Endothelial cell of umbilical vein (primary cell): ENCODE results near the gene CLGN. TPM values are rescaled to one million over a fixed set of nuclear protein-coding genes. Genes with fewer than 3 reads are reported as not detected.

Experiments used
- BruUV-seq: library from RNA; stranded (reverse); fragments of 400-500 nt; replicated peaks from 2 replicates; lab custom pipeline; 2021; lab: Mats Ljungman, UMichigan
- CTCF ChIA-PET: fragments of 300-600, 350-600 bp; sonication (Branson Sonifier 250); formaldehyde crosslinking; loops from one replicate; lab custom pipeline; 2021; ENCODE audit warnings: antibody characterized with exemption, inconsistent platforms; lab: Charles Lee
- POLR2A ChIA-PET: fragments of 300-600, 350-600 bp; sonication (Branson Sonifier 250); formaldehyde crosslinking; loops from one replicate; lab custom pipeline; 2021; ENCODE audit warnings: antibody characterized with exemption, inconsistent platforms; lab: Charles Lee
- DNase-seq: peaks from one replicate; pipeline ENCODE4 v3.0.0-alpha.2; 2011; ENCODE audit warnings: low read depth, low spot score
- FAIRE-seq: peaks from 2 replicates; lab custom pipeline; 2011; peaks lifted over from hg19 to GRCh38; lab: Jason Lieb, UNC
- H2AFZ ChIP-seq: 2 replicates; pipeline ENCODE4 v1.6.0; 2012; ENCODE audit warnings: low read depth, low read length, control low read depth, inconsistent platforms
- H3K27ac ChIP-seq: 2 replicates; pipeline ENCODE4 v1.5.1; 2011; ENCODE audit warnings: low read depth, mild to moderate bottlenecking, control low read depth, low read length, moderate library complexity; ENCODE audit not compliant: insufficient read depth
- H3K27me3 ChIP-seq, 2 experiments: 2 replicates each; pipeline versions ENCODE4 v1.6.0 to v1.6.1; 2011; ENCODE audit warnings: low read length in 2 of 2, mixed read lengths in 1 of 2; ENCODE audit not compliant: control insufficient read depth in 2 of 2, insufficient read depth in 2 of 2
- H3K36me3 ChIP-seq, 2 experiments: 2 replicates in 1 of 2; 3 replicates in 1 of 2; pipeline ENCODE4 v1.5.1; 2011; ENCODE audit warnings: low read length in 2 of 2, mild to moderate bottlenecking in 1 of 2, moderate library complexity in 1 of 2; ENCODE audit not compliant: control insufficient read depth in 2 of 2, insufficient read depth in 2 of 2; ENCODE audit errors: extremely low read depth in 1 of 2
- H3K4me1 ChIP-seq: 3 replicates; pipeline ENCODE4 v1.5.1; 2011; ENCODE audit warnings: mild to moderate bottlenecking, low read length; ENCODE audit not compliant: control insufficient read depth, insufficient read depth; ENCODE audit errors: extremely low read depth
- H3K4me2 ChIP-seq: 2 replicates; pipeline ENCODE4 v1.6.1; 2011; ENCODE audit warnings: low read length, control low read depth, mixed read lengths; ENCODE audit not compliant: insufficient read depth
- H3K4me3 ChIP-seq, 3 experiments: fragments of 200-600 bp in 1 of 3; sonication (generic), shearing (Covaris generic) in 1 of 3; replicated peaks in 1 of 3; 2 replicates each; pipeline ENCODE4 v1.5.1; 2011 to 2016; ENCODE audit warnings: control low read depth in 3 of 3, low read length in 3 of 3, mild to moderate bottlenecking in 2 of 3, inconsistent platforms in 1 of 3, low read depth in 1 of 3, moderate library complexity in 1 of 3; ENCODE audit not compliant: insufficient read depth in 1 of 3
- H3K79me2 ChIP-seq: 2 replicates; pipeline ENCODE4 v1.6.0; 2012; ENCODE audit warnings: low read length, inconsistent platforms; ENCODE audit not compliant: control insufficient read depth, insufficient read depth
- H3K9ac ChIP-seq: replicated peaks from 2 replicates; pipeline ENCODE3; 2011; ENCODE audit warnings: low read length, control low read depth; ENCODE audit not compliant: insufficient read depth; ENCODE audit errors: extremely low read depth
- H3K9me1 ChIP-seq: replicated peaks from 3 replicates; pipeline ENCODE4 v1.6.0; 2011; ENCODE audit warnings: mild to moderate bottlenecking, low read length; ENCODE audit not compliant: control insufficient read depth, insufficient read depth; ENCODE audit errors: extremely low read depth
- H3K9me3 ChIP-seq: replicated peaks from 2 replicates; pipeline ENCODE4 v1.5.1; 2012; ENCODE audit warnings: low read length, inconsistent platforms; ENCODE audit not compliant: control insufficient read depth, insufficient read depth
- H4K20me1 ChIP-seq: replicated peaks from 2 replicates; pipeline ENCODE3; 2011; ENCODE audit warnings: mild to moderate bottlenecking, low read length; ENCODE audit not compliant: control insufficient read depth, insufficient read depth; ENCODE audit errors: extremely low read depth
- CTCF ChIP-seq, 2 donors: IDR thresholded peaks; 1 replicate in 1 of 2; 2 replicates in 1 of 2; pipeline ENCODE4 v1.5.1; 2011; ENCODE audit warnings: low read length in 2 of 2, mild to moderate bottlenecking in 2 of 2, moderate library complexity in 2 of 2, control low read depth in 1 of 2, inconsistent platforms in 1 of 2, low read depth in 1 of 2; ENCODE audit not compliant: insufficient read depth in 1 of 2; ENCODE audit errors: extremely low read depth in 1 of 2
- EZH2 ChIP-seq: IDR thresholded peaks from 2 replicates; pipeline ENCODE4 v1.6.1; 2012; ENCODE audit warnings: borderline replicate concordance, low read depth, mild to moderate bottlenecking, moderate library complexity, low read length, inconsistent platforms; ENCODE audit not compliant: severe bottlenecking
- FOS ChIP-seq: IDR thresholded peaks from 2 replicates; pipeline ENCODE4 v1.6.1; 2011; ENCODE audit warnings: mild to moderate bottlenecking, low read length, moderate library complexity, borderline replicate concordance; ENCODE audit not compliant: insufficient read depth
- GATA2 ChIP-seq: IDR thresholded peaks from 2 replicates; pipeline ENCODE4 v1.7.0; 2011; ENCODE audit warnings: low read depth, mild to moderate bottlenecking, moderate library complexity, mixed read lengths, low read length; ENCODE audit not compliant: insufficient read length, insufficient read depth
- JUN ChIP-seq: IDR thresholded peaks from 2 replicates; pipeline ENCODE4 v1.6.1; 2011; ENCODE audit warnings: borderline replicate concordance, low read depth; ENCODE audit not compliant: insufficient read length, insufficient read depth
- MAX ChIP-seq: IDR thresholded peaks from 2 replicates; pipeline ENCODE4 v1.6.1; 2011; ENCODE audit not compliant: insufficient read depth, insufficient read length
- MYC ChIP-seq: IDR thresholded peaks from one replicate; pipeline ENCODE4 v1.6.1; 2011; ENCODE audit warnings: mild to moderate bottlenecking, low read depth, low read length
- POLR2A ChIP-seq: IDR thresholded peaks from 2 replicates; pipeline ENCODE4 v1.6.1; 2012; ENCODE audit warnings: low read depth, mild to moderate bottlenecking, control low read depth, low read length
- POLR2AphosphoS5 ChIP-seq: IDR thresholded peaks from 2 replicates; pipeline ENCODE4 v1.6.1; 2012; ENCODE audit warnings: low read depth, mild to moderate bottlenecking, control low read depth, low read length, moderate library complexity; ENCODE audit not compliant: insufficient read depth
- dilution Hi-C: fragments of 300-500 bp; cut with MboI; formaldehyde crosslinking; loops from one replicate; pipeline ENCODE4 v1.15.0; 2019; ENCODE audit warnings: low sequenced_read_pairs; ENCODE audit not compliant: extremely low pct_ligation_motif_present
- intact Hi-C: fragments of 100-400 bp; cut with micrococcal nuclease; formaldehyde crosslinking; loops from one replicate; pipeline ENCODE4 v1.10.0; 2022
- polyA plus RNA-seq, 4 experiments: library from polyadenylated mRNA; depleted of rRNA in 3 of 4; stranded (reverse) in 3 of 4; unstranded in 1 of 4; fragments of >200 nt; gene quantifications; 2 replicates each; pipeline versions ENCODE4 v1.2.1 to v1.2.3, GENCODE V29; 2011 to 2012; ENCODE audit warnings: missing spikeins in 1 of 4
- total RNA-seq: library from RNA; stranded (reverse); gene quantifications from 2 replicates; pipeline ENCODE4 v1.2.3, GENCODE V29; 2021

The CLGN gene
- total and polyA plus RNA-seq, 2 donors (not counting 3 experiments of a cell fraction or from before 2014, with no cell fraction given) = 0.12 to 1.00 TPM

- no peak overlapping the region for H3K9ac ChIP-seq
- H3K9me1 ChIP-seq = no peaks in the 10 kb centered on the region
- no peak for FAIRE-seq
- BruUV-seq = no TSS peak
- peaks cover 8 to 11% of the 10 kb centered on the region in 2 experiments for H3K27me3 ChIP-seq
- H3K79me2 ChIP-seq = no peaks in the 10 kb centered on the region
- TF ChIP-seq POLR2A = no peak
- TF ChIP-seq GATA2 = no peak
- no peak for TF ChIP-seq EZH2
- TF ChIP-seq MYC = no peak
- TF ChIP-seq CTCF (IDR thresholded peaks at IDR 0.05; ENCODE audit: extremely low read depth in 1 of 2, insufficient read depth in 1 of 2, low read depth in 1 of 2, low read length in 2 of 2) = no peak
- TF ChIP-seq POLR2AphosphoS5 = no peak
- no peak for TF ChIP-seq MAX
- TF ChIP-seq JUN = no peak
- TF ChIP-seq FOS = no peak
- CTCF ChIA-PET = interaction anchor here (1.4 to 4.3 kb wide), 5 partner anchors 12 to 602 kb away, joined by 3 to 29 read pairs (median 16); no protein-coding TSS in a partner anchor
- H3K4me2 ChIP-seq = no peak overlapping the region
- no peak overlapping the region for H3K4me3 ChIP-seq
- H2AFZ ChIP-seq = no peak overlapping the region
- POLR2A ChIA-PET = no interaction called here
- dilution Hi-C loops = no loop called here
- no peak for DNase-seq
- intact Hi-C loops = no loop called here
- peaks cover 9% of the 10 kb centered on the region for H3K4me1 ChIP-seq
- no peaks in the 10 kb centered on the region for H3K36me3 ChIP-seq
- no peaks in the 10 kb centered on the region for H4K20me1 ChIP-seq
- no peaks in the 10 kb centered on the region for H3K9me3 ChIP-seq
- no peak overlapping the region for H3K27ac ChIP-seq
These were observed 84.8 kb downstream of the CLGN start for GRCh38 chr4:140342620-140343019.

Other genes starting within 250 kb of the CLGN start
- gene SCOC, start 54.0 kb downstream of the CLGN start, total RNA-seq = 38.3 and 38.5 TPM in 2 replicates
- 6.8 and 12.3 TPM in 2 replicates for gene SCOC, start 54.0 kb downstream of the CLGN start, polyA plus RNA-seq
- not detected in 2 replicates for gene MGAT4D, start 70.6 kb upstream of the CLGN start, total RNA-seq
- not detected in 2 replicates for gene MGAT4D, start 70.6 kb upstream of the CLGN start, polyA plus RNA-seq
- gene ELMOD2, start 96.5 kb upstream of the CLGN start, total RNA-seq = 20.5 and 23.6 TPM in 2 replicates
- gene ELMOD2, start 96.5 kb upstream of the CLGN start, polyA plus RNA-seq = 2.6 and 5.0 TPM in 2 replicates
- not detected in 2 replicates for gene UCP1, start 141.3 kb upstream of the CLGN start, total RNA-seq
- not detected in 2 replicates for gene UCP1, start 141.3 kb upstream of the CLGN start, polyA plus RNA-seq